Measurements from ENCODE around the gene RNASEH2C.

DNA sequence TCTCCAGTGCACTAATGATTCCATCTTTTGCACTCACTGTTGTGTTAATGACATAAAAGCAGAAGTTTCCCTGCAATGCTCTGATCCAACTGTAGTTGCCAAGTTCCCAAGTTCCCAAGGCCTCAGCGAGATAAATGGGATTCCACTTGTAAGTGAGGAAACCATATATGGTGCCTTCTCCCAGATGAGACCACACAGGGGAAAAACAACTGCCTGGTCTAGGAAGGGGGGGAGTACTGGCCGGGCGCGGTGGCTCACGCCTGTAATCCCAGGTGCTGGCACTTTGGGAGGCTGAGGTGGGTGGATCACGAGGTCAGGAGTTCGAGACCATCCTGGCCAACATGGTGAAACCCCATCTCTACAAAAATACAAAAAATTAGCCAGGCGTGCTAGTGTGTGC, 34.6 kb downstream of the RNASEH2C start:
- TF ChIP-seq JUND (CRISPR knock-in tag; IDR thresholded peaks at IDR 0.05): no peak
- TF ChIP-seq, protein P1, sequence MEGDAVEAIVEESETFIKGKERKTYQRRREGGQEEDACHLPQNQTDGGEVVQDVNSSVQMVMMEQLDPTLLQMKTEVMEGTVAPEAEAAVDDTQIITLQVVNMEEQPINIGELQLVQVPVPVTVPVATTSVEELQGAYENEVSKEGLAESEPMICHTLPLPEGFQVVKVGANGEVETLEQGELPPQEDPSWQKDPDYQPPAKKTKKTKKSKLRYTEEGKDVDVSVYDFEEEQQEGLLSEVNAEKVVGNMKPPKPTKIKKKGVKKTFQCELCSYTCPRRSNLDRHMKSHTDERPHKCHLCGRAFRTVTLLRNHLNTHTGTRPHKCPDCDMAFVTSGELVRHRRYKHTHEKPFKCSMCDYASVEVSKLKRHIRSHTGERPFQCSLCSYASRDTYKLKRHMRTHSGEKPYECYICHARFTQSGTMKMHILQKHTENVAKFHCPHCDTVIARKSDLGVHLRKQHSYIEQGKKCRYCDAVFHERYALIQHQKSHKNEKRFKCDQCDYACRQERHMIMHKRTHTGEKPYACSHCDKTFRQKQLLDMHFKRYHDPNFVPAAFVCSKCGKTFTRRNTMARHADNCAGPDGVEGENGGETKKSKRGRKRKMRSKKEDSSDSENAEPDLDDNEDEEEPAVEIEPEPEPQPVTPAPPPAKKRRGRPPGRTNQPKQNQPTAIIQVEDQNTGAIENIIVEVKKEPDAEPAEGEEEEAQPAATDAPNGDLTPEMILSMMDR (CRISPR knock-in tag; IDR thresholded peaks at IDR 0.05): no peak
- TF ChIP-seq, protein P2, sequence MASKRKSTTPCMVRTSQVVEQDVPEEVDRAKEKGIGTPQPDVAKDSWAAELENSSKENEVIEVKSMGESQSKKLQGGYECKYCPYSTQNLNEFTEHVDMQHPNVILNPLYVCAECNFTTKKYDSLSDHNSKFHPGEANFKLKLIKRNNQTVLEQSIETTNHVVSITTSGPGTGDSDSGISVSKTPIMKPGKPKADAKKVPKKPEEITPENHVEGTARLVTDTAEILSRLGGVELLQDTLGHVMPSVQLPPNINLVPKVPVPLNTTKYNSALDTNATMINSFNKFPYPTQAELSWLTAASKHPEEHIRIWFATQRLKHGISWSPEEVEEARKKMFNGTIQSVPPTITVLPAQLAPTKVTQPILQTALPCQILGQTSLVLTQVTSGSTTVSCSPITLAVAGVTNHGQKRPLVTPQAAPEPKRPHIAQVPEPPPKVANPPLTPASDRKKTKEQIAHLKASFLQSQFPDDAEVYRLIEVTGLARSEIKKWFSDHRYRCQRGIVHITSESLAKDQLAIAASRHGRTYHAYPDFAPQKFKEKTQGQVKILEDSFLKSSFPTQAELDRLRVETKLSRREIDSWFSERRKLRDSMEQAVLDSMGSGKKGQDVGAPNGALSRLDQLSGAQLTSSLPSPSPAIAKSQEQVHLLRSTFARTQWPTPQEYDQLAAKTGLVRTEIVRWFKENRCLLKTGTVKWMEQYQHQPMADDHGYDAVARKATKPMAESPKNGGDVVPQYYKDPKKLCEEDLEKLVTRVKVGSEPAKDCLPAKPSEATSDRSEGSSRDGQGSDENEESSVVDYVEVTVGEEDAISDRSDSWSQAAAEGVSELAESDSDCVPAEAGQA (IDR thresholded peaks at IDR 0.05; ENCODE audit: low read depth): no peak
- TF ChIP-seq, protein P2 (CRISPR knock-in tag; IDR thresholded peaks at IDR 0.05; ENCODE audit: borderline replicate concordance): no peak
